Panc1 (cell line): ENCODE results near the gene TNIP1. TPM values are rescaled to one million over a fixed set of nuclear protein-coding genes. Genes with fewer than 3 reads are reported as not detected.

ENCODE experiments used
- ATAC-seq: fragments of 200-7000 bp; cut with Tn5 transposase; 2 replicates; pipeline ENCODE4 v1.9.1; 2020; ENCODE audit warnings: mild to moderate bottlenecking, moderate library complexity
- BruUV-seq: library from RNA; stranded (reverse); fragments of 400-500 nt; replicated peaks from 2 replicates; lab custom pipeline; 2021; lab: Mats Ljungman, UMichigan
- CTCF ChIA-PET: fragments of 300-600 bp; sonication (Branson Sonifier 250); formaldehyde crosslinking; loops from one replicate; lab custom pipeline; 2022; ENCODE audit warnings: antibody characterized with exemption; lab: Charles Lee
- POLR2A ChIA-PET: fragments of 300-600 bp; sonication (Branson Sonifier 250); formaldehyde crosslinking; loops from one replicate; lab custom pipeline; 2022; ENCODE audit warnings: antibody characterized with exemption; lab: Charles Lee
- DNase-seq: peaks from one replicate; pipeline ENCODE4 v3.0.0-alpha.2; 2010; ENCODE audit warnings: low read depth, low spot score
- H3K27ac ChIP-seq: 2 replicates; pipeline ENCODE4 v1.5.1; 2011; ENCODE audit warnings: mild to moderate bottlenecking, low read length, inconsistent platforms
- H3K27me3 ChIP-seq: fragments of 200-500 bp; sonication (Bioruptor generic); 2 replicates; pipeline ENCODE4 v1.6.0; 2014; ENCODE audit warnings: low read length, inconsistent platforms; ENCODE audit not compliant: control insufficient read depth, insufficient read depth
- H3K36me3 ChIP-seq: fragments of 200-500 bp; sonication (Bioruptor generic); 2 replicates; pipeline ENCODE4 v1.5.1; 2014; ENCODE audit warnings: inconsistent platforms, mild to moderate bottlenecking, low read length, moderate library complexity; ENCODE audit not compliant: control insufficient read depth, insufficient read depth
- H3K4me1 ChIP-seq: 2 replicates; pipeline ENCODE4 v1.5.1; 2011; ENCODE audit warnings: inconsistent platforms, mild to moderate bottlenecking, low read length, moderate library complexity; ENCODE audit not compliant: control insufficient read depth, insufficient read depth
- H3K4me3 ChIP-seq, 2 experiments: 2 replicates each; pipeline ENCODE4 v1.5.1; 2011 to 2012; ENCODE audit warnings: low read depth in 2 of 2, low read length in 2 of 2, mild to moderate bottlenecking in 2 of 2, inconsistent platforms in 1 of 2, moderate library complexity in 1 of 2
- H3K9me3 ChIP-seq: fragments of 200-500 bp; sonication (Bioruptor generic); 2 replicates; pipeline ENCODE4 v1.5.1; 2014; ENCODE audit warnings: low read depth, mild to moderate bottlenecking, inconsistent platforms, low read length, moderate library complexity; ENCODE audit not compliant: control insufficient read depth, insufficient read depth
- POLR2AphosphoS5 ChIP-seq: IDR thresholded peaks from 2 replicates; pipeline ENCODE4 v1.6.1; 2012; ENCODE audit warnings: mild to moderate bottlenecking, low read depth, low read length, moderate library complexity
- REST ChIP-seq, 2 experiments: IDR thresholded peaks; 2 replicates each; pipeline ENCODE4 v1.6.1; 2011 to 2012; ENCODE audit warnings: low read depth in 2 of 2, control low read depth in 1 of 2, low read length in 1 of 2, mild to moderate bottlenecking in 1 of 2, moderate library complexity in 1 of 2; ENCODE audit not compliant: insufficient read depth in 1 of 2
- SIN3A ChIP-seq: IDR thresholded peaks from 2 replicates; pipeline ENCODE4 v1.6.1; 2012; ENCODE audit warnings: low read depth, mild to moderate bottlenecking, low read length, moderate library complexity, borderline replicate concordance; ENCODE audit not compliant: insufficient read depth
- TCF7L2 ChIP-seq: IDR thresholded peaks from 2 replicates; pipeline ENCODE4 v1.6.1; 2011; ENCODE audit warnings: mild to moderate bottlenecking, low read depth, low read length, inconsistent platforms
- in situ Hi-C: cut with HindIII; loops from 2 replicates; pipeline ENCODE4 v1.10.0; 2016; ENCODE audit warnings: low sequenced_read_pairs, low pct_unique_long_range_greater_than_20kb
- intact Hi-C: fragments of 100-400 bp; cut with micrococcal nuclease; formaldehyde crosslinking; loops from one replicate; pipeline ENCODE4 v1.10.0; 2022; ENCODE audit not compliant: unreplicated experiment
- total RNA-seq: library from RNA; stranded (reverse); gene quantifications from one replicate; pipeline ENCODE4 v1.2.1, GENCODE V29; 2021; ENCODE audit not compliant: unreplicated experiment
- TF ChIP-seq, protein P1 (sequence below): fragments of 450-650 bp; IDR thresholded peaks from 2 replicates; pipeline ENCODE4 v1.5.1; 2017; ENCODE audit warnings: mild to moderate bottlenecking

TNIP1 gene
- total RNA-seq, 1 experiment from 2014 or later: 81.9 TPM

DNA sequence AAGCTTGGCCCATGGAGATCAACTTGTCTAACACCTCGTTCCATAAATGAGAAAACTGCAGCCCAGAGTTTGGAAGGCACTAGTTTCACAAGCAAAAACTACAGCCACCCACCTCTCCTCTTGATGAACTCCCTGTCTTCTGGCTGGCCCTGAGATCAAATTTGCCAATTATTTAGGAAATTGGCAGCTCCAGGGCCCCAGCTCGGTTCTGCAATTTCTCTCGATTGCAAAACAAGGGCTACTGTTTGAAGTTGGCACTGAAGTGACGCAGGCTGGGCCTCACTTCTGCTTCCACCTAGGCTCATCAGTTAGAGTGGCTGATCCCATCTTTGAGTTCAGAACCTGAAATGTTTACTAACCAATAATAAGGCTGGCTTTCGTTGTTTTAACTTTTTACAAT is 64.1 kb downstream of the TNIP1 start:
- no TSS peak for BruUV-seq
- Histone ChIP-seq H3K36me3 (no peaks in the 10 kb centered on the region), H3K4me1 (no peaks in the 10 kb centered on the region), H3K4me3 (no peak overlapping the region), H3K27me3 (no peaks in the 10 kb centered on the region), H3K27ac (no peak overlapping the region), H3K9me3 (no peaks in the 10 kb centered on the region)
- in situ Hi-C loops (no loop called here), intact Hi-C loops (no loop called here)
- ChIA-PET CTCF (no interaction called here), POLR2A (no interaction called here)
- TF ChIP-seq REST (IDR thresholded peaks at IDR 0.05; ENCODE audit: insufficient read depth in 1 of 2, low read depth in 2 of 2, low read length in 1 of 2) (no peak), TCF7L2 (no peak), SIN3A (no peak), POLR2AphosphoS5 (no peak)
- TF ChIP-seq, protein P1, sequence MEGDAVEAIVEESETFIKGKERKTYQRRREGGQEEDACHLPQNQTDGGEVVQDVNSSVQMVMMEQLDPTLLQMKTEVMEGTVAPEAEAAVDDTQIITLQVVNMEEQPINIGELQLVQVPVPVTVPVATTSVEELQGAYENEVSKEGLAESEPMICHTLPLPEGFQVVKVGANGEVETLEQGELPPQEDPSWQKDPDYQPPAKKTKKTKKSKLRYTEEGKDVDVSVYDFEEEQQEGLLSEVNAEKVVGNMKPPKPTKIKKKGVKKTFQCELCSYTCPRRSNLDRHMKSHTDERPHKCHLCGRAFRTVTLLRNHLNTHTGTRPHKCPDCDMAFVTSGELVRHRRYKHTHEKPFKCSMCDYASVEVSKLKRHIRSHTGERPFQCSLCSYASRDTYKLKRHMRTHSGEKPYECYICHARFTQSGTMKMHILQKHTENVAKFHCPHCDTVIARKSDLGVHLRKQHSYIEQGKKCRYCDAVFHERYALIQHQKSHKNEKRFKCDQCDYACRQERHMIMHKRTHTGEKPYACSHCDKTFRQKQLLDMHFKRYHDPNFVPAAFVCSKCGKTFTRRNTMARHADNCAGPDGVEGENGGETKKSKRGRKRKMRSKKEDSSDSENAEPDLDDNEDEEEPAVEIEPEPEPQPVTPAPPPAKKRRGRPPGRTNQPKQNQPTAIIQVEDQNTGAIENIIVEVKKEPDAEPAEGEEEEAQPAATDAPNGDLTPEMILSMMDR: no peak
- DNase-seq: no peak
- ATAC-seq: no peak

DNA sequence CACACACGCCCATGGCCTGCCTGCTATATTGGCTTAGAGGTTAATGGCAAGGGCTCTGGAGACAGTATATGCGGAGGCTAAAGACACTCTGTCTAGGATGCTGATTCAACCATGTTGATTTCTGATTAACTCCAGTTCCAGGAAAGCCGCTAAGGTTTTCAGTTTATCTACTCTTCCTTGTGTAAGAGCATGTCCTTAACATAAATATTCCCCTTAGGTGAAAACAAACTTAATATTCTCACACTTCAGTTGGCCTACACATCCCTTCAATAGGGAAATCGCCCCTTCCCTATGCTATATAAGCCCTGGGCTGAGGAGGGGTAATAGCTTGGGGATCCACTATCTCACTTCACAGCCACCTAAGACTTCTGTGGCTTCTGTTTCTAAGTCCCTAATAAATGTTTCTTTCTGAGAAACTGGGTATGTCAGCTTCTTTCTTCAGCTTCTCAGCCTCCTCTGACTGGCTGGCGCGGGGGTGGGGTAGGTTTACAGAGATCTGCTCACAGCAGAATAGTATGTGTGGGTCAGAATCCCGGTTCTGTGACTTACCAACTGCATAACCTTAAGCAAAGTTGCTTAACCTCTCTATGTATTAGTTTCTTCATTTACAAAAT is 64.8 kb downstream of the TNIP1 start:
- ATAC-seq: no peak
- POLR2A ChIA-PET: no interaction called here
- Histone ChIP-seq H3K4me3 (no peak overlapping the region), H3K9me3 (no peaks in the 10 kb centered on the region), H3K27me3 (no peaks in the 10 kb centered on the region), H3K27ac (no peak overlapping the region), H3K36me3 (no peaks in the 10 kb centered on the region), H3K4me1 (no peaks in the 10 kb centered on the region)
- in situ Hi-C loops: no loop called here
- no TSS peak for BruUV-seq
- CTCF ChIA-PET: no interaction called here
- intact Hi-C loops: no loop called here
- TF ChIP-seq POLR2AphosphoS5: no peak
- no peak for TF ChIP-seq SIN3A
- no peak for TF ChIP-seq REST (IDR thresholded peaks at IDR 0.05; ENCODE audit: insufficient read depth in 1 of 2, low read depth in 2 of 2, low read length in 1 of 2)
- TF ChIP-seq, protein P1: no peak
- no peak for TF ChIP-seq TCF7L2
- no peak for DNase-seq
